Prostate gland (tissue), 2 donors: Measurements from ENCODE around the gene CUX1.
"Not testable (repeated sequence)": the region's sequence is repeated elsewhere in the genome, so short reads cannot be mapped to it uniquely, and the experiment has no call there.

ENCODE experiments used
- POLR2AphosphoS5 ChIP-seq: sonication (generic); formaldehyde crosslinking; IDR thresholded peaks from one replicate; pipeline ENCODE4 v1.6.1; 2017; ENCODE audit warnings: antibody characterized with exemption
- TF ChIP-seq, protein P1 (sequence below), 4 experiments: fragments of 200-600 bp in 2 of 4; fragments of 450-650 bp in 2 of 4; sonication (generic) in 2 of 4; IDR thresholded peaks; 1 replicate in 3 of 4; 2 replicates in 1 of 4; pipeline ENCODE4 v1.5.1; 2016 to 2019; ENCODE audit warnings: antibody characterized with exemption in 4 of 4, mild to moderate bottlenecking in 2 of 4, moderate library complexity in 2 of 4

DNA sequence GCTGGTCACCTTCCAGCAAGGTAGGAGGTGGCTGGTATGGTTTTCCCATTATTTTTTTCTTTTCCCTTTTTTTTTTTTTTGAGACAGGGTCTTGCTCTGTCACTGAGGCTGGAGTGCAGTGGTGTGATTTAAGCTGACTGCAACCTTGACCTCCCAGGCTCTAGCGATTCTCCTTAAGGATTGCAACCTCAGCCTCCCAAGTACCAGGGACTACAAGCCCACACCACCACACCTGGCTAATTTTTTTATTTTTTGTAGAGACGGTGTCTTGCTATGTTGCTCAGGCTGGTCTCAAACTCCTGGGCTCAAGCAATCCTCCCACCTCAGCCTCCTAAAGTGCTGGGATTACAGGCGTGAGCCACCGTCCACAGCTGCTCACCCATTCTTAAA, 24.7 kb upstream of the CUX1 start:
- TF ChIP-seq, protein P1, sequence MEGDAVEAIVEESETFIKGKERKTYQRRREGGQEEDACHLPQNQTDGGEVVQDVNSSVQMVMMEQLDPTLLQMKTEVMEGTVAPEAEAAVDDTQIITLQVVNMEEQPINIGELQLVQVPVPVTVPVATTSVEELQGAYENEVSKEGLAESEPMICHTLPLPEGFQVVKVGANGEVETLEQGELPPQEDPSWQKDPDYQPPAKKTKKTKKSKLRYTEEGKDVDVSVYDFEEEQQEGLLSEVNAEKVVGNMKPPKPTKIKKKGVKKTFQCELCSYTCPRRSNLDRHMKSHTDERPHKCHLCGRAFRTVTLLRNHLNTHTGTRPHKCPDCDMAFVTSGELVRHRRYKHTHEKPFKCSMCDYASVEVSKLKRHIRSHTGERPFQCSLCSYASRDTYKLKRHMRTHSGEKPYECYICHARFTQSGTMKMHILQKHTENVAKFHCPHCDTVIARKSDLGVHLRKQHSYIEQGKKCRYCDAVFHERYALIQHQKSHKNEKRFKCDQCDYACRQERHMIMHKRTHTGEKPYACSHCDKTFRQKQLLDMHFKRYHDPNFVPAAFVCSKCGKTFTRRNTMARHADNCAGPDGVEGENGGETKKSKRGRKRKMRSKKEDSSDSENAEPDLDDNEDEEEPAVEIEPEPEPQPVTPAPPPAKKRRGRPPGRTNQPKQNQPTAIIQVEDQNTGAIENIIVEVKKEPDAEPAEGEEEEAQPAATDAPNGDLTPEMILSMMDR (IDR thresholded peaks at IDR 0.05): not testable (repeated sequence)
- not testable (repeated sequence) for TF ChIP-seq POLR2AphosphoS5
